Hepatocyte (in vitro differentiated cells): ENCODE measurements around the gene TRIM34. TPM values are rescaled to one million over a fixed set of nuclear protein-coding genes. Genes with fewer than 3 reads are reported as not detected.

ENCODE experiments used
- DNase-seq: peaks from one replicate; pipeline ENCODE4 v3.0.0-alpha.2; 2016; ENCODE audit warnings: low spot score
- H2AFZ ChIP-seq: fragments of 200-600 bp; sonication (generic); 2 replicates; pipeline ENCODE4 v1.6.0; 2016; ENCODE audit warnings: antibody characterized with exemption, mild to moderate bottlenecking
- H3K27ac ChIP-seq: fragments of 200-600 bp; sonication (generic); 2 replicates; pipeline ENCODE4 v1.5.1; 2016; ENCODE audit warnings: mild to moderate bottlenecking
- H3K27me3 ChIP-seq: fragments of 200-600 bp; sonication (generic); 2 replicates; pipeline ENCODE4 v1.6.1; 2016
- H3K36me3 ChIP-seq: fragments of 200-600 bp; sonication (generic); replicated peaks from 2 replicates; pipeline ENCODE4 v1.5.1; 2016; ENCODE audit warnings: low read depth; ENCODE audit not compliant: insufficient read depth
- H3K4me1 ChIP-seq: fragments of 200-600 bp; sonication (generic); 2 replicates; pipeline ENCODE4 v1.5.1; 2016; ENCODE audit warnings: mild to moderate bottlenecking, moderate library complexity; ENCODE audit not compliant: insufficient read depth
- H3K4me2 ChIP-seq: fragments of 200-600 bp; sonication (generic); 2 replicates; pipeline ENCODE4 v1.6.0; 2016
- H3K4me3 ChIP-seq: fragments of 200-600 bp; sonication (generic); 2 replicates; pipeline ENCODE4 v1.5.1; 2016; ENCODE audit warnings: mild to moderate bottlenecking
- H3K79me2 ChIP-seq: fragments of 200-600 bp; sonication (generic); 2 replicates; pipeline ENCODE4 v1.6.0; 2017; ENCODE audit warnings: mild to moderate bottlenecking
- H3K9me2 ChIP-seq: fragments of 200-600 bp; sonication (generic); replicated peaks from 2 replicates; pipeline ENCODE4 v1.6.0; 2017; ENCODE audit warnings: mild to moderate bottlenecking; ENCODE audit not compliant: insufficient read depth
- H3K9me3 ChIP-seq: fragments of 200-600 bp; sonication (generic); 2 replicates; pipeline ENCODE4 v1.5.1; 2016; ENCODE audit warnings: low read depth, mild to moderate bottlenecking
- H4K20me1 ChIP-seq: fragments of 200-600 bp; sonication (generic); 2 replicates; pipeline ENCODE4 v1.6.0; 2016; ENCODE audit warnings: mild to moderate bottlenecking; ENCODE audit not compliant: insufficient read depth, poor library complexity, severe bottlenecking
- CTCF ChIP-seq: fragments of 200-600 bp; sonication (generic); IDR thresholded peaks from 2 replicates; pipeline ENCODE4 v1.5.1; 2016; ENCODE audit warnings: antibody characterized with exemption, mild to moderate bottlenecking; ENCODE audit not compliant: poor library complexity
- EZH2 ChIP-seq: fragments of 200-600 bp; sonication (generic); IDR thresholded peaks from 2 replicates; pipeline ENCODE4 v1.6.1; 2016; ENCODE audit warnings: antibody characterized with exemption, mild to moderate bottlenecking, borderline replicate concordance
- EZH2phosphoT487 ChIP-seq: fragments of 200-600 bp; sonication (generic); IDR thresholded peaks from one replicate; pipeline ENCODE4 v1.6.1; 2018; ENCODE audit warnings: antibody characterized with exemption, mild to moderate bottlenecking, low read depth, moderate library complexity; ENCODE audit not compliant: unreplicated experiment, severe bottlenecking
- WGBS: methylation state at CpG from one replicate; pipeline ENCODE4 v1.1.6; 2016; ENCODE audit warnings: low lambda C conversion rate; ENCODE audit errors: missing lambda C conversion rate; 5-methylcytosine and 5-hydroxymethylcytosine counted together
- polyA plus RNA-seq: library from polyadenylated mRNA; unstranded; fragments of >200 nt; fragmentation: Nextera tagmentation; extraction: Ambion mirVana; gene quantifications from 2 replicates; pipeline ENCODE4 v1.2.1, GENCODE V29; 2016
- total RNA-seq: library from RNA; depleted of rRNA; stranded (reverse); fragments of >200 nt; gene quantifications from 2 replicates; pipeline ENCODE4 v1.2.3, GENCODE V29; 2014

TRIM34 gene
- total RNA-seq (10.5 and 14.6 TPM in 2 replicates), polyA plus RNA-seq (2.7 and 3.6 TPM in 2 replicates)

DNA sequence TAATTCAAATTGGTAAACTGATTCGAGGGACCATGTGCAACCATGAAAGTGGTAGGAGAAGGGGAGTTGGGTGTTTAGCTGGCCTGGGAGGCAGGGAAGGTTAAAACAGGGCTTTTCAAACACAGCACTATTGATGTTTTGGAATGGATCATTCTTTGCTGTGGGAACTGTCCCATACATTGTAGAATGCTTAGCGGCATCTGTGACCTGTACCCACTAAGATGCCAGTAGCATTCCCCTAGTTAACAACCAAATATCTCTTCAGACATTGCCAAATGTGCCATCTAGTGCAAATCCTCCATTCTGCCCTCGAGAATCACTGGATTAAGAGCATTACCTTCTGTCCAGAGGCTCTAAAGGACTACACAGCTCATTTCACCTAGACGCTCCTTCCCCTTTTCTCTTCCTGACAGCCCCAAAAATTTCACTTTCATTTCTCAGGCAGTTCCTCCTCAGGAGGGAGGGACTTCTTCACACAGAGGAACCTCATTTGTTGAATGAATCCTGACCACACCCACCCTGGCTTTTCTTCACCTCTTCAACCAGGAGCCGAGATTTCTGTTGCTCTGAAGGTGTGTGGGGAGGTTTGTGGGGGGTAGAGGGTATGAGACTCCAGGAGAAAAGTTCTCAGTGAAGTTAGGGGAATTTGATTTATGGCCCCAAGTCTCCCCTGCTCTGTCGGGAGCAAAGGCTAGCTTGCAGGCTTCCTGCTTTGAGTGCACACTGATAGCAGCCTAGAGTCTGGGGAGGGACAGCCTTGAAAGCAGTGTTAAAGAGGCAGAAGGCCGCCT, at the start of gene TRIM34:
Gene TRIM34, plus strand, starts transcription at position 513 of the 791 bp plus-strand sequence. CDS start 7,331 bp downstream, outside the sequence.
- DNase-seq, result peak; percentile 76
- peak within 1 kb of the TSS; percentile 57 for H3K27ac ChIP-seq
- peaks cover 32% of the 10 kb centered on the region for H3K4me1 ChIP-seq
- TF ChIP-seq EZH2phosphoT487 (no peak), EZH2 (no peak), CTCF (no peak)
- H4K20me1 ChIP-seq, result no peaks in the 10 kb centered on the region
- no peaks in the 10 kb centered on the region for H3K9me2 ChIP-seq
- no peaks in the 10 kb centered on the region for H3K79me2 ChIP-seq
- peak within 1 kb of the TSS; percentile 64 for H2AFZ ChIP-seq
- 44% methylated on average over 7 of the region's 7 CpGs for WGBS
- H3K4me2 ChIP-seq, result peak within 1 kb of the TSS; percentile 71
- H3K4me3 ChIP-seq, result peak within 1 kb of the TSS; percentile 12
- H3K9me3 ChIP-seq, result no peaks in the 10 kb centered on the region
- H3K36me3 ChIP-seq, result no peaks in the 10 kb centered on the region
- no peaks in the 10 kb centered on the region for H3K27me3 ChIP-seq

DNA sequence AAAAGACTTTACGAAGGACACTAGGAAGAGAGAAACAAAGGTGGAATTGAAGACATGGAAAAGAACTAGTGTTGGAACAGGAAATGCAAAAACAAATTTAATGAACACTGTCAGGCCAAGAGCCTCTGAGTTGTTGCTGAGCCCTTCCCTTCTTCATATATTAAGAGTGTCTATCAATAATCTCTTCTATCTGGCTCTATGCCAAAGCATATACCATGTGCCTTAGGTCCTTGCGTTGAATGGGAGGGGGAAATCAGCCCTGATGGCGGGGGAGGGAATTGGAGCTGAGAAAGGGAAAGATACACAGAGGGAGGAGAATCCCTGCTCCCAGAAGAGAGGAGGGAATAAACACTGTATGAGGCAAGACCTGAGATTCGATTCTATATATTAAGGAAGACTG, 49.6 kb upstream of the TRIM34 start:
- Histone ChIP-seq H3K79me2 (no peaks in the 10 kb centered on the region), H3K4me1 (no peaks in the 10 kb centered on the region), H3K4me2 (no peak overlapping the region), H3K4me3 (no peak overlapping the region), H4K20me1 (no peaks in the 10 kb centered on the region), H3K27me3 (no peaks in the 10 kb centered on the region), H3K9me2 (no peaks in the 10 kb centered on the region), H3K9me3 (no peaks in the 10 kb centered on the region), H2AFZ (no peak overlapping the region), H3K36me3 (no peaks in the 10 kb centered on the region), H3K27ac (no peak overlapping the region)
- DNase-seq, result no peak
- no peak for TF ChIP-seq EZH2
- TF ChIP-seq EZH2phosphoT487, result no peak
- WGBS, result 82% methylated on average over 4 of the region's 4 CpGs

GRCh38 chr11:5577101-5577500, 47.7 kb upstream of the TRIM34 start:
- no peak overlapping the region for H3K27ac ChIP-seq
- TF ChIP-seq EZH2phosphoT487, result no peak
- TF ChIP-seq CTCF, result no peak
- TF ChIP-seq EZH2, result no peak
- H3K27me3 ChIP-seq, result no peaks in the 10 kb centered on the region
- no peak overlapping the region for H3K4me2 ChIP-seq
- H2AFZ ChIP-seq, result no peak overlapping the region
- no peaks in the 10 kb centered on the region for H3K9me2 ChIP-seq
- no peaks in the 10 kb centered on the region for H4K20me1 ChIP-seq
- no peaks in the 10 kb centered on the region for H3K4me1 ChIP-seq
- no peak for DNase-seq
- no peaks in the 10 kb centered on the region for H3K36me3 ChIP-seq
- H3K79me2 ChIP-seq, result no peaks in the 10 kb centered on the region
- no peaks in the 10 kb centered on the region for H3K9me3 ChIP-seq
- no peak overlapping the region for H3K4me3 ChIP-seq

GRCh38 chr11:5580577-5580976, 44.2 kb upstream of the TRIM34 start, which contains the start of gene OR52B6:
OR52B6 (plus strand) TSS chr11:5580877; CDS start chr11:5580877, 0 bp downstream.
- H4K20me1 ChIP-seq, result no peaks in the 10 kb centered on the region
- H3K79me2 ChIP-seq, result no peaks in the 10 kb centered on the region
- WGBS, result 90% methylated on average over 8 of the region's 8 CpGs
- no peak for TF ChIP-seq EZH2
- no peak for TF ChIP-seq CTCF
- TF ChIP-seq EZH2phosphoT487, result no peak
- H3K4me1 ChIP-seq, result no peaks in the 10 kb centered on the region
- H3K9me3 ChIP-seq, result no peaks in the 10 kb centered on the region
- H2AFZ ChIP-seq, result no peak within 1 kb of the TSS
- H3K27me3 ChIP-seq, result no peaks in the 10 kb centered on the region
- no peaks in the 10 kb centered on the region for H3K9me2 ChIP-seq
- no peak within 1 kb of the TSS for H3K27ac ChIP-seq
- no peak within 1 kb of the TSS for H3K4me3 ChIP-seq
- H3K36me3 ChIP-seq, result no peaks in the 10 kb centered on the region
- H3K4me2 ChIP-seq, result no peak within 1 kb of the TSS
- no peak for DNase-seq
